OCI-LY1 (cell line): ENCODE measurements around the gene CRYBG1.

Experiments used
- EZH2 ChIP-seq: fragments of 200-600 bp; sonication (generic), shearing (Covaris generic); IDR thresholded peaks from 2 replicates; pipeline ENCODE4 v1.8.0; 2017; ENCODE audit warnings: borderline replicate concordance, mixed run types, mild to moderate bottlenecking, antibody characterized with exemption, low read length, moderate library complexity, mixed read lengths
- TF ChIP-seq, protein P1 (sequence below): fragments of 200-600 bp; sonication (generic), shearing (Covaris generic); IDR thresholded peaks from 2 replicates; pipeline ENCODE4 v1.5.1; 2017; ENCODE audit warnings: mild to moderate bottlenecking, antibody characterized with exemption, low read length, moderate library complexity, mixed read lengths

DNA sequence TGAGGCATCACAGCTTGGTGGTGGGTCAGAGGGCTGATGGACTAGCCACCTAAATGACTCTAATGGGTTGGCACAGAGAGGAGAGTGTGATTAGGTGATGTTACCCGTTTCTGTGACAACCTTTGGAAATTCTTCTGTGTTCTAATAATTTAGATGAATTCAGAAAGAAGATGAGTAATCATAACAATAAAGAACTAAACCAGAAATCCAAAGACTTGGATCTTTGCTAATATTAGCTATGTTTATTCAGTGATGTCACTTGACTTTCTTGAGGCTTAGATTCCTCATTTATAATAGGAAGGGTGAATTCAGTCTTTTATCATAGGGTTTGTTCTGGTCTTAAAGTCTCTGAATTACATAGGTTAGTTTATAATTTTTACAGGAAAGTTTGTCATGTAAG lies 19.9 kb downstream of the CRYBG1 start:
- TF ChIP-seq, protein P1, sequence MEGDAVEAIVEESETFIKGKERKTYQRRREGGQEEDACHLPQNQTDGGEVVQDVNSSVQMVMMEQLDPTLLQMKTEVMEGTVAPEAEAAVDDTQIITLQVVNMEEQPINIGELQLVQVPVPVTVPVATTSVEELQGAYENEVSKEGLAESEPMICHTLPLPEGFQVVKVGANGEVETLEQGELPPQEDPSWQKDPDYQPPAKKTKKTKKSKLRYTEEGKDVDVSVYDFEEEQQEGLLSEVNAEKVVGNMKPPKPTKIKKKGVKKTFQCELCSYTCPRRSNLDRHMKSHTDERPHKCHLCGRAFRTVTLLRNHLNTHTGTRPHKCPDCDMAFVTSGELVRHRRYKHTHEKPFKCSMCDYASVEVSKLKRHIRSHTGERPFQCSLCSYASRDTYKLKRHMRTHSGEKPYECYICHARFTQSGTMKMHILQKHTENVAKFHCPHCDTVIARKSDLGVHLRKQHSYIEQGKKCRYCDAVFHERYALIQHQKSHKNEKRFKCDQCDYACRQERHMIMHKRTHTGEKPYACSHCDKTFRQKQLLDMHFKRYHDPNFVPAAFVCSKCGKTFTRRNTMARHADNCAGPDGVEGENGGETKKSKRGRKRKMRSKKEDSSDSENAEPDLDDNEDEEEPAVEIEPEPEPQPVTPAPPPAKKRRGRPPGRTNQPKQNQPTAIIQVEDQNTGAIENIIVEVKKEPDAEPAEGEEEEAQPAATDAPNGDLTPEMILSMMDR = no peak
- TF ChIP-seq EZH2 = no peak
